ENCODE results near the gene PANK1.

Gene PANK1

DNA sequence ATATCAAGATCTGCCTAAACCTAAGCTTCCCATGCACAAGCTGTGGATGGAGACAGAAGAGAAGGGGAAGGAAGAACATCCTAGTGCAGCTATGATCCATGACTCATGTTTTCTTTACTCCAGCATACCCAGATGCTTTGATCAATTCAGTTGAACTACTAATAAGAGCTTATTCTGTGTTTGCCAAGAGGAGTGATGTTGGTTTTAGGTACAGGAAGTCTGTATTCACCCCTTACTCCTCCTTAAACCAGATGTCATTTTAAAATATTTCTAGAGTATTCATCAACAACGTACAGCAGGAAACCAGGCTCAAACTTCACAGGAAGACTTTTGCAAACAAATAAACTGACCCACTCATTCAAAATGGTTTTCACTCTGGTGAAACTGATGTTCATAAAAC is 29.2 kb downstream of the PANK1 start:
- no peak for DNase-seq (ENCODE audit: low read depth in 2 of 2)

DNA sequence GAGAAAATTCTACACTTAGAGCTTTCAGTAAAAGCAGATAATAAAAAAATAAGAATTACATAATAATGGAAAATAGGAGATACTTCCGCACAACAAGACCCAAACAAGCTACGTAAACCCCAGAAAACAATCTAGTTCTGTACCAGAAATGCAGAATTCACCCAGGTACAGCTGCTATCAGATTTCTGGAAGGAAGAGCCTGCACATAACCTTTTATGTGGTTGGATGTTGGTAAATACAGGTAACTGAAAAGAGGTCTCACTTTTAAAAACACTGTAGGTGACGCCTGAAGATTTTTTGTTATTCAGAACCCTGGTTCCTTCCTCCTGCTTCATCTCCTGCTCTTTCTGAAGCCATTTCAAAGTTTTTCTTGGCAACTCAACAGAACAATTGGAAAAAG is 29.9 kb downstream of the PANK1 start:
- DNase-seq (ENCODE audit: low read depth in 2 of 2) = no peak

DNA sequence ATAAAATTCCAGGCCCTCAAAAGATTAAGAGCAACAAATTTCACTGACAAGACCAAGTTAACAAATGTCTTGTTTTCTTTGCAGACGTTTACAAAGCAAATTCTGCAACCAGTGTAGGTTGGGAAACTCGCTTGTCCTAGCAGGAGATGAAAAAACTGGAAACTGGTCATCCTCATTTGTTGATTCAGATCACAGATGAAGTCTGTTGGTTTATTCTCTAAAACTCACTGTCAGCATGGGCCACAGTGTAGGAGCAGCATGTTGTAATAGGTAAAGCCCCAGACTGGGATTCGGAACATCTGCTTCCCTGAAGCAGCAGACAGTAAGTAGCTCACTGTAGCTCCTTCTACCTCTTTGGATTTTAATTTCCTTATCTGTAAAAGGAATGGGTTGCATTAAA is 31.5 kb downstream of the PANK1 start:
- DNase-seq (ENCODE audit: low read depth in 2 of 2) = no peak

DNA sequence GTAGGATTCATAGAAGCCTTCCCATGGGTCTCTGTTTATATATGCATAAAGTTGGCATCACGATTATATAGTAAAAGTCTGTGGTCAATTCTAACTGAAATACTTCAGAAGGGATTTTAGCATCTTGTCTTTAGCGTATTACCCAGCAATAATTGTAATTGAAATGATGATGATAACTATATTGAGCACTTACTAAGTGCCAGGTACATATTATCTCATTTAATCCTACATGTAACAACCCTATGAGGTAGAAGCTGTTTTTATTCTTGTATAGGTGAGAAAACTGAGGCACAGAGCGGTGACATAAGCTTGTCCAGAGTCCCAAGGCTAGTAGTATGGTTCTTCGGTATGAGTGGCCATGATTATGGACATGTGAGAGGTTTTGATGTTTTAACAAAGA is 33.8 kb downstream of the PANK1 start:
- DNase-seq (ENCODE audit: low read depth in 2 of 2) = no peak

DNA sequence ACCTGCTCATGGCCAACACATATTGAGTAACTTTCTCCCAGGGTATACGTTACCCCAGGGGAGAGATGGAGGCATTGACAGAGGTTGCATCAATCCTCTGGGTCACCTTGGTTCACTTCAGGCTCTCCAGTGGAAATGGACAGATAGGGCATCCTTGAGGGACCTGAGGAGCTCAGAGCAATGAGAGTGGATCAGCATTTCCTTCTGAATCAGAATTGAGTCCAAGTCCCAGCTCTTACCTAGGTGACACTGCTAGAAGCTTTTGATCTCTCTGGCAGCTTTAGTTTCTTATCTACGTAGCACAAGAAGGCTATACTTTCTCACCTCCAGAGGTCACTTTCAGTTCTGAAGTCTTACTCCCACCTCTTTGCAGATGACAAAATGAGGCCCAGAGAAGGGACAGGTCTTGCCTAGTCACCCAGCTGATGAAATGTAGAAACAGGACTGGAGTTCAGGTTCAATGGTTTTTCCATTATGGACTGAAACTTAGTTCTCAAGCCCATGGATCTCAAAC is 35.2 kb downstream of the PANK1 start:
- DNase-seq (ENCODE audit: low read depth in 2 of 2) = no peak

DNA sequence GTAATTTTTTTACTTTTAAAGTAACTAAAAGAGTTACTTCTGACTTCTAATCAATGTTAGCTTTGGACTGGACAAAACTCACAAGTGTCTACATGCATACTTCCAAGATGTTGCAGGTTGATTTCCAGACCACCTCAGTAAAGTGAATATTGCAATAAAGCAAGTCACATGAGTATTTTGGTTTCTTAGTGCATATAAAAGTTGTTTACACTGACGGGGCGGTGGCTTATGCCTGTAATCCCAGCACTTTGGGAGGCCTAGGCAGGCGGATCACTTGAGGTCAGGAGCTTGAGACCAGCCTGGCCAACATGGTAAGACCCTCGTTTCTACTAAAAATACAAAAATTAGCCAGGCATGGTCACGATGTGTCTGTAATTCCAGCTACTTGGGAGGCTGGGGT is 40.8 kb downstream of the PANK1 start:
- no peak for DNase-seq (ENCODE audit: low read depth in 2 of 2)

DNA sequence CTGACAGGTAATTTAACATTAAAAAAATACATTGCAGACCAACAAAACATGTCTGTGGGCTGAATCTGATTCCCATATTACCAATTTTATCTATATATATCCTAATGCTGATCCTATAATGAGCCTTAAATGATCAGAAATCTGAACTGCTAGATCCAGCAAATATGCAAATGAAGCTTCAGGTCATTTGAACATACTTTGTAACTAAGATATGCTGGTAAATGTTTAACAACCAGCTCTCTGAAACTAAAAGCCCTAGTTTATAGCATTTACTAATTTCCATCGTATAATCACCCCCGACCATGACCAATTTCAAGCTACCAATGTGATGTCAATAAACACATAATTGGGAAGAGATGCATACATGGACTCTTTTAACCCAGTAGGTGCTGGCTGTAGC is 42.1 kb downstream of the PANK1 start:
- no peak for DNase-seq (ENCODE audit: low read depth in 2 of 2)

DNA sequence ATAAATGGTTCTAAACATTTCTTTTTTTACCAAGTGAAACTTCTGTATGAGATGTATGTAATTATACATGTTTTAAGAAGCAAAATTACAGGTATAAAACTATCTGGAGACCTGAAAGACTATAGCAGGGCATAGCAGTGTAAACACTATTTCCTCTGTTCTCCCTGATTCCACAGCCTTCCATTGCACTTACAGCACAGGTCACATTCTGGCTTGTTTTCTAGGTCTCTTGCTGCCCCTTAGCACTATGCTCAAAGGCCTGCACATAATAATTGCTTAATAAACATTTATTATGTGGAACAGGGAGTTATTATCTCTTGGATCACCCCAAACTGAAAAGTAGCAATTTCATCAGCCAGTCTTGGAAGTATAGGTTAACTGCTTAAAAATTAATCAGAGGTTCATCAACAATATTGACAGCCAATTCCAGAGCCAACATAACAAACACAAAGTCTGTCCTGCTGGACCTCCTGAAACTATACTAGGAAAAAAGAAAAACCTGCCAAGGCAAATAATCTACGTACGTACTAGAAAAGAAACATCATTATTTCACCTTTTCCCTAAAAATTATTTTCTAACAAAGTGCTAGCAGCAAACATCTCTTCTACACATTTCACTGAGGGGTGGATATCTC is 43.2 kb downstream of the PANK1 start:
- no peak for DNase-seq (ENCODE audit: low read depth in 2 of 2)

DNA sequence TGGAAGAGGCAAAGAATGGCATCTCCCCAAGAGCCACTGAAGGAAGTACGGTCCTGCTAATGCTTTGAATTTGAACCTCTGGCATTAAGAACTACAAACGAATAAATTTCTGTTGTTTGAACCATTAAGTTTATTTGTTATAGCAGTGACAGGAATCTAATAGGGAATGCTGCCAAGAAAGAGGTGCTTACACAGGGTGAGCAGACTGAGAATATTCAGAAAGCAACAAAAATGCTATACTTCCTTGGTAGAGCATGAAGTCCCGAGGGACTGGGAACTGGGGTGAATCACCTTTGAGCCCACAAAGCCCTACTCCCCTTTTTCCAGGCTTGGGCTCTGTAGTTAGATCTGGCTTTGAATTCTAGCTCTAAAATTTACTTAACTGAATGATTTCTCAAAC is 45.0 kb downstream of the PANK1 start:
- DNase-seq (ENCODE audit: low read depth in 2 of 2) = no peak

DNA sequence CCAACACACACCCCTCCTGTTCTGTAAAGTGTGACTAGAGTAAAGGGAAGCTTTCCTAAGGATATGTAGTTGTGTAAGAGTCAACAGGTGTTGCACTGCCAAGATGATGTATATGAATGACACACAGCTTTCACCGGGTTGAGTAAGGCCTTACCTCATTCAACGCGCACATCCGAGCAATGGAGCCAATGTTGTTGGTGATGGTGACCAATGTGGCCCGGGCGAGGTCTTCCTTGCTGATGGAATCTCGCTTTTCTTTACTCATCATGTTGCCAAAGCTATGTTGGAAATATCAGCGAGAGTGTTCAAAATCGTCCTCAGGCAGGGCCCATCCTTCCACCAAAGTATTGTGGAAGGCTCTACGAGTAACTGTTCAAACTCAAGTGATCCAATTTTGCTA is 52.0 kb downstream of the PANK1 start:
- DNase-seq (ENCODE audit: low read depth in 2 of 2) = no peak

DNA sequence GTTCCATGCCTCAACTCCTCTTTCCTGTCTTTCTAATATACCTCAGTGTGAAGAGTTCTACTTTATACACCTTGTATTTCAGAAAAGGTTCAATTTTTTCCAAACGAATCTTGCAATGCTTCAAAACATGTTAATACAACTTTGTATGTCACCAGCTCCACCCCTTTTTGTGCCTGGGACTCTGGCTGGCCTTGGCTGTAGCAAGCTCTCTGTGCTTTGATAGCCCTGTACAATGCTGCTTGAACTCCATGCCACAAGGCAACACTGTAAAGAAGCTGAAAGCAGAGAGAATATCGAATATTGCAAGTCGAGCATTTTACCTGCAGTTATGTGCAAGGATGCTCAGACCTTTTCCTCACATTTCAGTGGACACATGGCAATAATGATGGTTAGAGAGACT is 52.5 kb downstream of the PANK1 start:
- DNase-seq (ENCODE audit: low read depth in 2 of 2) = no peak

DNA sequence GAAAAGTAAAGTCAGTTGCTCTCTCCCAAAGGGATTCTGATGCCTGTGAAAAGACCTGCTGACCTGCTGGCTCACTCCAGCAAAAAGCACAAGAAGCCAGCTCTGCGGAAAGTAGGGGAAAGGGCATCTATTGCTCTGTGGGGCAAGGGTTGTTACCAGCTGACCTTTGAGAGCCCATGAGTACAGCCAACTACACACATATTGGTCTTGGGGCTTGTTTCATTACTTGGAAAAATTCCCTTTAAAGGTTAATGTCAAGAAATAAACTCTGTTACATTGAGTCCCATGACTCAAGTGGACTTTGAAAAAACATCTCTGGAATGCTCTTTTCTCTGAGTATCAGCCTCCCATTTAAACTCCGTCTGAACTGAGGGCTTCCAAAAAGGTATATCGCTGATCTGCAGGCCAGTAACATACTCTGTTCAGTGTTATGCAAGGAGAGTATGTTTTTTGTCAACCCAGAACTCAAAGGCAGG is 53.2 kb downstream of the PANK1 start:
- no peak for DNase-seq (ENCODE audit: low read depth in 2 of 2)

DNA sequence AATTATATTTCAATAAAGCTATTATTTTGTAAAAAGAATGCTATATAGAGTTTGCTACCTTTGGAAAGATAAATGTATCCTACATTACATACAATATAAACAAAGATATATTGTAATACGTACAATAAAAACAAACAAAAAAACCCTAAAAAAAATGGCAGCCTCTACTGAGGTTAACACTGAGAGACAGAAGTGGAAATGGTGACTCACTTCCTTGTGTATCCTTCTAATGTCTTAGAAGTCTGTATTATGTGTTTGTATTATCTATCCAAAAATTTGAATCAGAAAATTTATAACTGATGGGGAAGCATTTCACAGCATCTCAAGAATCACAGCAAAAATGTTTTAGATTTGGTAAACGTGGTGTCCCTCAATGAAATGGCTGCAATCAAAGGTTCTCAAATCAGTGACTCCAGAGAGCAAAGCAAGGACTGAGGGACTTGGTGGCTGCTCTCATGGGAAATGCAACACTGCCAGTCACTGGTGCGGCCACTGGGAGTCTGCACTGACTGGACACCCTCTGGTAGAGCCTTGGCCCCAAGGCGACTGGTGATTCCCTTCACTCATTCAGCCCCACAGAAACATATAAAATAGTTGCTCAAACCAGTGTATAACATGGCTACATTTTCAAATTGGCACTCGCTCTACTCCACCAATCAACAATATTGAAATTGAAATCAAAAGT is 53.8 kb downstream of the PANK1 start:
- DNase-seq (ENCODE audit: low read depth in 2 of 2) = no peak

DNA sequence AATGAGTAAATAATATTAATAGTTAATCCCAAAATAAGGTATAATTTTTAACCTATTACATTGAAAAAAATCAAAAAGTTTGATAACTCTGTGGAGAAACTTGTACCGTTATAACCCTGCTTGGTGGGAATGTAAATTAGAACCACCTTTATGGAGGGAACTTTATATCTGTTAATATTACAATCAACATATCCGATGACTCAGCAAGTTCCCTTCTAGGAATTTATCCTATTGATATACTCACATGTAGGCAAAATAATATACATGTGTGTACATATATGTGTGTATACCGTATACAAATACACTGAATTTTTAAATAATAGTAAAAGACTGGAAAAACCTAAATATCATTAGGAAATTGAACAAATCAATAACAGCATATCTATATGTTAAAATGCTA is 54.7 kb downstream of the PANK1 start:
- DNase-seq (ENCODE audit: low read depth in 2 of 2) = no peak

DNA sequence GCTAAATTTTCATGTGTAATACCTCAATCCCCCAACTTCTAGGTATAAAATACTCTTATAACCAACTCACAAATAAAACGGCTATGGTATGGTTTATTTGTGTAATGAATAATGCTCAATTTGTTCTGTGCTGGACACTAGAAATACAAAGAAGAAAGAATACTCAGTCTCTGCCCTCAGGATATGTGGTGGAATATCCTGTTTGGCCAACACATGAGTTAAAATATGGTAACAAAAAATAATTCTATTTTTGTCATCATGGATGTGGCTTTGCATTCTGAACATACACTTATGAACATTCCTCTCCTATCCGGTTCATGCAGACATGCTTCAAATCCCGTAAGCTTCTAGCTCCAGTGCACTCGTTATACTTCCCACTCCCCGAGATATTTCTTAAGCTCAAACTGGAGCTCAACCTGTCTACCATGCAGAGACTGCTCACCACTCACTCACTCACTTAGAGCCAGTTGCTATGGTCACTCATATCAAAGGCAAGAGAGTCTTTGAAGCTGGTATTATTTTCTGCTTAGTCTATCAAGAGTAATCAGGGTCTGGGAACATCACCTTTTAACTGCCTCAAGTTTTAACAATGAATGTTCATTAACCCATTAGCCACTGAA is 55.8 kb downstream of the PANK1 start:
- DNase-seq (ENCODE audit: low read depth in 2 of 2) = no peak

DNA sequence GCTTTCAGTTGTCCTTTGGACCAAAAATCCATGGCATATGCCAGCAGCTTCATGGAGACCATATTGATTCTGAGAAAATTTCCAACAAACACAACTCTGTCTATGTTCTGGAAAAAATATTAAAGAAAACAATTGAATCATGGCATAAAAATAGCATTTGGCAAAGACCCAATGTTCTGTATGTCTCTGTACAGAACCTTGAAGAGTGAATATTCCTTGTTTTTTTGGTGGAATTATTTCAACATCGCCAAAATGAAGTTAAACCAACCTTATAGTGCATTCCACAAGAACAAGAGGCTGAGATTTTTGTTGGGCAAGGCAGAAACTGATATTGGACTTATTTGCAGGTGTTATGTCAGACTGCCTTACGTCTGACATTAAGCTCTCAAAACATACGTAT is 56.4 kb downstream of the PANK1 start:
- no peak for DNase-seq (ENCODE audit: low read depth in 2 of 2)

DNA sequence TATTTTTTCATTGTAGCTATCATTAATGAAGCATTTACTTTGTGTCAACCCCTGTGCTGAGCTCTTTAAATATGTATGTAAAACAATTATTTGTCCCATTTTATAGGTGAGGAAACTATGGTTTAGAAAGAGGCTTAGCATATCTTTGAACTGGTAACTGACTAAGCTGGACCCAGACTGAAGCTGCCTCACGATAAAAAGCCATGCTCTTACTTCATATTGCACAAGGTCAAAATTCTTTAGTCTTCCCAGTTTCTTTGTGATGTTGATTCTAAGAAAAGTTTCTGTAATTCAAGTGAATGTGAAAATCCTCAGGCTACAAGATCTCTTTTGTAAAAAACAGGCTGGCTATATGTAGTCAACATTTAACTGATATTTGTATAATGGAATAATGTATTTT is 63.0 kb downstream of the PANK1 start:
- no peak for DNase-seq (ENCODE audit: low read depth in 2 of 2)

DNA sequence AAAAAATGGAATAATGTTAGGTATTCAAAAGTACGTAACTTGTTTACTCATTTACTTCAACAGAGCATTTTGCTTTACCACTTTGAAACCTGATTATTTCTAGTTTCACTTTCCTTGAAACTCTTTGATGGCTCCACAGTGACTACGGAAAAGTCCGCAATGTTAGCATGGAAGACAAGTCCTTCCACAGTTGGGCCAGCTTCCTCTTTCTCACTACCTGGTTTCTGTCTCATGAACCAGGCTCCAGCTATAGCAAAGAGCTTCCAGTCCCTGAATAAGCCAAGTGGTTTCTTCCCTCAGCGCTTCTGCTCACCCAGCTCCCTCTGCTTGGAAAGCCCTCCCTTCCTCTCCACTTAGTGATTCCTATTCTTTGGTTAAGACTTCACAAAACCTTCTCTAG is 64.8 kb downstream of the PANK1 start:
- DNase-seq (ENCODE audit: low read depth in 2 of 2) = no peak

DNA sequence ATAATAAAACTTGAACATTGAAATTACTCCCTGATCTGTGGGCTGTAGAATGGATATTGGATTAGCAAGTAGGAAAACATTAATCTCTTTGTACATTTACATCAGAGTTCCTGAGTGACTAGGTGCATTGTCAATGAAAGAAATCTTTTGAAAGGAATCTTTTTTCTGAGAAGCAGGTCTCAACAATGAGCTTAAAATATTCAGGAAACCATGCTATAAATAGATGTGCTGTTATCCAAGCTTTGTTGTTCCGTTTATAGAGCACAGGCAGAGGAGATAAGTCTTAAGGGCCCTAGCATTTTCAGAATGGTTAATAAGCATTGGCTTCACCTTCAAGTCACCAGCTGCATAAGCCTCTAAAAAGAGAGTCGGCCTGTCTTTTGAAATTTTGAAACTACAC is 68.3 kb downstream of the PANK1 start:
- no peak for DNase-seq (ENCODE audit: low read depth in 2 of 2)

DNA sequence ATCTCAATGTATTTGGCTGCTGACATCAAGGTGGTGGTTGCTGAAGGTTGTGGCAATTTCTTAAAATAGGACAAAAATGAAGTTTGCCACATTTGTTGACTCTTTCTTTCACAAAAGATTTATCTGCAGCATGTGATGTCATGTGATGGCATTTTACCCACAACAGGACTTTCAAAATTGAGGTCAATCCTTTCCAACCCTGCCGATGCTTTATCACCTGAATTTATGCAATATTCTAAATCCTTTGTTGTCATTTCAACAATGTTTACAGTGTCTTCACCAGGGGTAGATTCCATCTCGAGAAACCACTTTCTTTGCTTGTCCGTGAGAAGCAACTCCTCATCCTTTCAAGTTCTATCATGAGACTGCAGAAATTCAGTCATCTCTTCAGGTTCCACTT is 69.0 kb downstream of the PANK1 start:
- DNase-seq (ENCODE audit: low read depth in 2 of 2) = no peak

DNA sequence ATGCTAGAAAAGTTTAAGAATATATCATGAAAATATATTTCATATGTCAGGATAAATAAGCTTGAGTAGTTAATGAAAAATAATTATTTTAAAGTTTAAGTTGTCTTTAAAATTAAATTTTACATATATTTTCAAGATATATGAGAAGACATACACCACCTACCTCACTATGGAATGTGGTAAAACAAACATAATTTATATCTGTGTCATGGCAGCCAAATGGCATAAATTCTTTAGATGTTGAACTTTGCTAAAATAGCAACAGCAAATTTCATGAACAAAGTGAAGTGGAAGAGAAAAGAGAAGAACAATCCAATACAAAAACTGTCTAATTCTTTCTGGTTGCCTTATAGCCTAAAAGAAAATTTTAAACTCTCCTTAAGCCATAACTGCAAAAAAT is 70.0 kb downstream of the PANK1 start:
- no peak for DNase-seq (ENCODE audit: low read depth in 2 of 2)

DNA sequence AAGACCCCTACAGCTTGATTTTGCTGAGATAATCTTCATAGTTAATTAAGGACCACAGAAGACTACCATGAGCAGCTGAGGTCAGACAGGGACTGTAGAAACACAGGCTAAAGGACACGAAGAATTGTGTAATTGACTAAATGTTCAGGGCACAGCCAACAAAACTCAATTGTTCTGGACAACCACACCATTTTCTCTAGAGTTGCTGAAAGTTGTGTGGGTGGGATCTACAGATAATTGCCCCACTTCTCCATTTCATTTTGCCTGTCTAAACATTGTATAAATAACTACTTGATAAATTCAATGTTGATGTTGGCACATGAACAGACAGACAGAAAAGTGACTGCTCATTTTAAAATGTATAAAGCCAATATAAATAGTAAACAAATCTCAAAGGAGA is 70.7 kb downstream of the PANK1 start:
- DNase-seq (ENCODE audit: low read depth in 2 of 2) = no peak

DNA sequence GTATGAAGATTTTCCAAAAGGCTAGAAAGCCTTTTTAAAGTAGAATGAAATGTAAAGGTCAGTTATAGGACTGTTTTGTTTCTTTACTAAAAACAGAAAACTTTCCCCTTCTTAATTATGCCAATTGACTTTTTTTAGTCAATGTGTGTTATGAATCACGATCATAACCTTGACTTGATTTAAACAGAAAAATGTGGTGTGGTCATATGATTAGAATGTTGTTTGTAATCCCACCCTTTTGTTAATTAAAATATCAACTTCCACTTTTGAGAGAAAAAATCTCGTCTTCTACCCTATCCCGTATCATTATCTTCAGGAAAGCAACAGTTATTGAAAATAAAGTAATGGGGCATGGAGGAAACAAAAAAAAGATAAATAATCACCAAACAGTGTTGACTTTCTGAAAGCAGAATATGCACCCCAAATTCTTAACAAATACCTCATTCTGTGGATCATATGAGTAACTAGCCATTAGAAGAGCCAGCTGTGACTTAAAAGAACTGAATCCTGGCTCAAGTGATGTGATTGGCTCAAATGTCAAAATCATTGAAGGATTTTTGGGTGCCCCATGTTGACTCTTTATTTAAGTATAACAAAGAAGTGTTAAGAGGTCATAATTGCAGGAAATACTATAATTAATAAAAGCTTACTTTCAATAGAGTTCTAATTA is 77.3 kb downstream of the PANK1 start:
- no peak for DNase-seq (ENCODE audit: low read depth in 2 of 2)

All from activated CD8-positive, alpha-beta memory T cell treated with anti-CD3 and anti-CD28 coated beads for 4 hours (primary cell).